Chondrocyte (in vitro differentiated cells): ENCODE data around the gene PPP1R14B. TPM values are rescaled to one million over a fixed set of nuclear protein-coding genes. Genes with fewer than 3 reads are reported as not detected.

Experiments
- DNase-seq: peaks from one replicate; pipeline ENCODE4 v3.0.0; 2021; ENCODE audit warnings: mixed read lengths, low spot score
- H3K27ac Mint-ChIP-seq: one replicate; pipeline ENCODE4 v1.8.0; 2021; ENCODE audit warnings: mild to moderate bottlenecking, moderate library complexity, mixed read lengths; ENCODE audit not compliant: unreplicated experiment
- H3K27me3 Mint-ChIP-seq: 2 replicates; pipeline ENCODE4 v1.8.0; 2021; ENCODE audit warnings: low read depth, mixed read lengths
- H3K36me3 Mint-ChIP-seq: 2 replicates; pipeline ENCODE4 v1.8.0; 2021; ENCODE audit warnings: low read depth, mixed read lengths
- H3K4me1 Mint-ChIP-seq: 2 replicates; pipeline ENCODE4 v1.8.0; 2021; ENCODE audit warnings: low read depth, mild to moderate bottlenecking, mixed read lengths
- H3K4me3 Mint-ChIP-seq: one replicate; pipeline ENCODE4 v1.8.0; 2021; ENCODE audit warnings: mild to moderate bottlenecking, moderate library complexity, mixed read lengths; ENCODE audit not compliant: unreplicated experiment
- H3K9me3 Mint-ChIP-seq: 2 replicates; pipeline ENCODE4 v1.8.0; 2021; ENCODE audit warnings: low read depth, mixed read lengths
- total RNA-seq: library from RNA; stranded (reverse); gene quantifications from 3 replicates; pipeline ENCODE4 v1.2.1, GENCODE V29; 2021
- TF ChIP-seq, protein P1 (sequence below): fragments of 200-600 bp; sonication (generic); IDR thresholded peaks from 2 replicates; pipeline ENCODE4 v1.5.0; 2021; ENCODE audit warnings: antibody characterized with exemption, mild to moderate bottlenecking, moderate library complexity

Gene PPP1R14B
- total RNA-seq, 1 donor from 2014 or later, result 322 TPM

- Mint-ChIP-seq H3K4me3 (peak within 1 kb of the TSS; percentile 80), H3K4me1 (peaks cover 26% of the 10 kb centered on the region), H3K9me3 (no peaks in the 10 kb centered on the region), H3K36me3 (peaks cover 7% of the 10 kb centered on the region), H3K27me3 (no peaks in the 10 kb centered on the region), H3K27ac (peak within 1 kb of the TSS; percentile 92)
- DNase-seq, result peak; percentile 96
- TF ChIP-seq, protein P1, sequence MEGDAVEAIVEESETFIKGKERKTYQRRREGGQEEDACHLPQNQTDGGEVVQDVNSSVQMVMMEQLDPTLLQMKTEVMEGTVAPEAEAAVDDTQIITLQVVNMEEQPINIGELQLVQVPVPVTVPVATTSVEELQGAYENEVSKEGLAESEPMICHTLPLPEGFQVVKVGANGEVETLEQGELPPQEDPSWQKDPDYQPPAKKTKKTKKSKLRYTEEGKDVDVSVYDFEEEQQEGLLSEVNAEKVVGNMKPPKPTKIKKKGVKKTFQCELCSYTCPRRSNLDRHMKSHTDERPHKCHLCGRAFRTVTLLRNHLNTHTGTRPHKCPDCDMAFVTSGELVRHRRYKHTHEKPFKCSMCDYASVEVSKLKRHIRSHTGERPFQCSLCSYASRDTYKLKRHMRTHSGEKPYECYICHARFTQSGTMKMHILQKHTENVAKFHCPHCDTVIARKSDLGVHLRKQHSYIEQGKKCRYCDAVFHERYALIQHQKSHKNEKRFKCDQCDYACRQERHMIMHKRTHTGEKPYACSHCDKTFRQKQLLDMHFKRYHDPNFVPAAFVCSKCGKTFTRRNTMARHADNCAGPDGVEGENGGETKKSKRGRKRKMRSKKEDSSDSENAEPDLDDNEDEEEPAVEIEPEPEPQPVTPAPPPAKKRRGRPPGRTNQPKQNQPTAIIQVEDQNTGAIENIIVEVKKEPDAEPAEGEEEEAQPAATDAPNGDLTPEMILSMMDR, result no peak
These were observed 37.6 kb upstream of the PPP1R14B start, which contains the start of gene BAD for GRCh38 chr11:64284048-64284961. Gene BAD (minus strand): TSS chr11:64284665. CDS start chr11:64284368, 297 bp downstream.

GRCh38 chr11:64283092-64283491 lies 36.3 kb upstream of the PPP1R14B start:
- H3K4me3 Mint-ChIP-seq, result peak overlapping the region; percentile 80
- H3K27ac Mint-ChIP-seq, result peak overlapping the region; percentile 12
- H3K4me1 Mint-ChIP-seq, result peaks cover 26% of the 10 kb centered on the region
- TF ChIP-seq, protein P1, result no peak
- peaks cover 12% of the 10 kb centered on the region for H3K36me3 Mint-ChIP-seq
- DNase-seq, result no peak
- H3K27me3 Mint-ChIP-seq, result no peaks in the 10 kb centered on the region
- H3K9me3 Mint-ChIP-seq, result no peaks in the 10 kb centered on the region

GRCh38 chr11:64281957-64282770 lies 35.4 kb upstream of the PPP1R14B start:
- Mint-ChIP-seq H3K27ac (peak overlapping the region; percentile 5), H3K4me1 (peaks cover 26% of the 10 kb centered on the region), H3K36me3 (peaks cover 12% of the 10 kb centered on the region), H3K4me3 (no peak overlapping the region), H3K27me3 (no peaks in the 10 kb centered on the region), H3K9me3 (no peaks in the 10 kb centered on the region)
- TF ChIP-seq, protein P1, result no peak
- no peak for DNase-seq

GRCh38 chr11:64278576-64279190 lies 31.9 kb upstream of the PPP1R14B start:
- Mint-ChIP-seq H3K9me3 (no peaks in the 10 kb centered on the region), H3K4me3 (no peak overlapping the region), H3K27me3 (no peaks in the 10 kb centered on the region), H3K36me3 (peaks cover 12% of the 10 kb centered on the region), H3K4me1 (peaks cover 18% of the 10 kb centered on the region), H3K27ac (no peak overlapping the region)
- DNase-seq, result peak; percentile 79
- TF ChIP-seq, protein P1, result no peak
